ENCODE data around the gene DNMT3B. TPM values are rescaled to one million over a fixed set of nuclear protein-coding genes. Genes with fewer than 3 reads are reported as not detected.
"Not testable (repeated sequence)": the region's sequence is repeated elsewhere in the genome, so short reads cannot be mapped to it uniquely, and the experiment has no call there.

DNMT3B gene
- total RNA-seq, 1 donor from 2014 or later: 6.5 TPM

DNA sequence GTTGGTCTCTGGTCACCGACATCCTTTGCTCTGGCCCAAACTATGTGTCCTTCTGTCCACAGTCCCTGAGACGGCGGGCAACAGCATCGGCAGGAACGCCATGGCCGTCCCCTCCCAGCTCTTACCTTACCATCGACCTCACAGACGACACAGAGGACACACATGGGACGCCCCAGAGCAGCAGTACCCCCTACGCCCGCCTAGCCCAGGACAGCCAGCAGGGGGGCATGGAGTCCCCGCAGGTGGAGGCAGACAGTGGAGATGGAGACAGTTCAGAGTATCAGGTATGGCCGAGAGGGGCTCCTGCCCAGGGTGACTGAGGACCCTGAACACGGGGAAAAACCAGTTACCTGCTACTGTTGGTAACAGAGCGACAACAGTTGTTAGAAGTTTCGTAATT lies 25.0 kb downstream of the DNMT3B start:
- DNase-seq (ENCODE audit: low spot score in 2 of 2) (no peak), FAIRE-seq (no peak)

DNA sequence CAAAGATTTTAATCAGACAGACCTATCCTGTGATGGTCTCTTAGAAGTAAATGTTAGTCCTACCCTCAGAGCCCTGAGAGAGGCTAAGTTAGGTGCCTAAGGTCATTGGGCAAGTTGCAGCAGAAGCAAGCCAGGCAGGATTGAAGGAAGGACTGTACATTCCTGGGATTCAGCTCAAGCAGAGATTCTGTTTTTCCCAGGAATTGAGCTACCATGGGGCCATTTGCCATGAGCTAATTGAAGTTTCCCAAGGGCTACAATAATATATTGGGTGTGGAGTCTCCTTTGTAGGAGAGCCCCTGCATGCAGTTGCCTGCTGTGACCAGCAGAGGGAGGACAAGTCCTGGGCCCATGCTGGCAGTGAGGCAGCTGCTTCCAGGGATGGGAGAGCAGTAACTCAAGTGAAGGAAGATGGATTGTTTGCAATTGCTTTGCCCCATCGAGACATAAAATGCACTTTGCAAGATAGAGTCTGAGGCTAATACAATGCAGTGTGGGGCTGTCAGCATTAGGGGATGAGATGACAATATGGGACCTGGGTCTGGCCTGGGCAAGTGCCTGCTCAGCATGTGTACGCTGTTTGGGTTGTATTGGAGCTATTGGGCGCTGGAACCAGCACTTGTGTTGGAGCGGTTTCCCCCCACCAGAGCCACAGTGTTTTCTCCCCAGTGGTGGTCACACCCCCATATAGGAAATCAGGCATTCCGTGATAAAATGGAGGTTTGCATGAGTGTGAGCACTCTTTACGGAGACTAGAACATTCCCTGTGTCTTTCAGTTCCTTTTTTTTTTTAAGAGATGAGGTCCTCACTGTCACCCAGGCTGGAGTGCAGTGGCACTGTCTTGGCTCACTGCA lies 27.9 kb downstream of the DNMT3B start:
- DNase-seq (ENCODE audit: low spot score in 2 of 2): peak; percentile 74 to 91
- FAIRE-seq: no peak

DNA sequence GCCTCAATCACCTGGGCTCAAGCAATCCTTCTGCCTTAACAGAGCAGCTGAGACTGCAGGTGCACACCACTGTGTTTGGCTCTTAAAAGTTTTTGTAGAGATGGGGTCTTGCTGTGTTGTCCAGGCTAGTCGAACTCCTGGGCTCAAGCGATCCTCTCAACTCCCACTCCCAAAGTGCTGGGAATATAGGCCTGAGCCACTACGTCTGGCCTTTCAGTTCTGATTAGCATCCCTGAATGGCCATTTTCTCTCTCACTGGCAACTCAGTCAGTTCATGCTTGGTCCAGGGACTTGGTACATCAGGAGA lies 28.5 kb downstream of the DNMT3B start:
- no peak for FAIRE-seq
- DNase-seq (ENCODE audit: low spot score in 2 of 2): no peak

DNA sequence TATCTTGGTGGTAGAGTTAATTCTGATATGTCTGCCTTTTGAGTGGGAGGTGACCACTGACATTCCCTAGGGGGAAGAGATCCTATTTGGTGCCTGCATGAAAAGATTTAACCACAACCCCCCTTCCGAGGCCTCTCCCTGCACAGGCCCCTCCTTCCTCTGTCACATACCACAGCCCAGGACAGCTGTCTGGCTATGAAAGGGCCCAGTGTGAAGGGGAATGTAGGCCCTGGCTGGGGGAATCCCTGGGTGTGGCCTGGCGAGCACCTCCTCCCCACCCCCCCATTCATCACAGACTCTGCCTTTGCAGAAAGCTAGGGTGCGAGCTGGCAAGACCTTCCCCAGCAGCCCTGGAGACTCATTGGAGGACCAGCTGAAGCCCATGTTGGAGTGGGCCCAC lies 30.1 kb downstream of the DNMT3B start:
- no peak for FAIRE-seq
- no peak for DNase-seq (ENCODE audit: low spot score in 2 of 2)

GRCh38 chr20:32792731-32793458 lies 30.7 kb downstream of the DNMT3B start:
- no peak for DNase-seq (ENCODE audit: low spot score in 2 of 2)
- FAIRE-seq: no peak

DNA sequence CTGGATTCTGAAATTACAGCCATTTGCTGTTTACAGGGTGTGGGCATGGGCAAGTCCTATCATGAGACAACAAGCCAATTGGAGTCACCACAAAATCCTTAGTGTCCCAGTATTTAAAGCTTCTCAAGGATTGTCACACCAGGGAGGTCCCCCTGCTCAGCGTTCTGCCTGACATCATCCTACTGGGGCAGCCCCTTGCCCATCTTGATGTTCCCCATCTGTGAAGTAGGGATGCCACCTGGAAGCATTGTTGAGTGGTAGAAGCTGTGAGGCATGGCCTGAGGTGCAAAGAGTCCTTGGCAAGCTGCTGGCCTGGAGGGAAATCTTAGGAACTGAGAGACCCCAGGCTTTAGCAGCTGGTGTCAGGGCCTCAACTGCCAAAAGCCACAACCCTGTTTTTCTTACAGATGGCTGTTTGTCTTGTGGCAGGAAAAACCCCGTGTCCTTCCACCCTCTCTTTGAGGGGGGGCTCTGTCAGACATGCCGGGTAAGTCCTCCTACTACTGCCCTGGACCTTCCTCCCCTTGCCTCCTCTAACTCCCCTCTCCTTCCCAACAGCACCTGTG lies 34.3 kb downstream of the DNMT3B start:
- FAIRE-seq (no peak), DNase-seq (ENCODE audit: low spot score in 2 of 2) (no peak)

DNA sequence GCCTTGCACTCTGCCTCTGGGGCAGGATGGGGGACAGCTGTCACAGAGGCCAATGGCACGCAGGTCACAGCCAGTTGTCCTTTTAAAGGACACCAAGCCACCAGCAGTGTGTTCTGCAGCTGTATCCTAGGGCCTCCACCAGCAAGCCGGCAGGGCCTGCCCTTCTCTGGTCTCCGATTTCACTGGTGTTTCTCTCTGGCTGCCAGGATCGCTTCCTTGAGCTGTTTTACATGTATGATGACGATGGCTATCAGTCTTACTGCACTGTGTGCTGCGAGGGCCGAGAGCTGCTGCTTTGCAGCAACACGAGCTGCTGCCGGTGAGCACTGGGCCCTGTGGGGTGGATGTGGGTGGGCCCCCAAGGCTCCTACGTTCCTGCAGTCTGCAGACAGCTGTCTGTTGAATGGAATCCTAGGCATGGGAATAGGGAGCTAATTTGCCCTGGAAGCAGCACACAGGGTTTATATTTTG lies 34.8 kb downstream of the DNMT3B start:
- FAIRE-seq (no peak), DNase-seq (ENCODE audit: low spot score in 2 of 2) (no peak)

DNA sequence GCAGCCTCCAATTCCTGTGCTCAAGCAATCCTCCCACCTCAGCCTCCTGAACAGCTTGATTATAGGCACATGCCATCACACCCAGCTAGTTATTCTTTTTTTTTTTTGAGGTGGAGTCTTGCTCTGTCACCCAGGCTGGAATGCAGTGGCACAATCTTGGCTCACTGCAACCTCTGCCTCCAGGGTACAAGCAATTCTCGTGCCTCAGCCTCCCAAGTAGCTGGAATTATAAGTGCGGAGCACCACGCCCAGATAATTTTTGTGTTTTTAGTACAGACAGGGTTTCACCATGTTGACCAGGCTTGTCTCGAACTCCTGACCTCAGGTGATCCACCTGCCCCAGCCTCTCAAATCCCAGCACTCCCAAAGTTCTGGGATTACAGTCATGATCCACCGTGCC lies 35.4 kb downstream of the DNMT3B start:
- DNase-seq (ENCODE audit: low spot score in 2 of 2); FAIRE-seq: not testable (repeated sequence)

DNA sequence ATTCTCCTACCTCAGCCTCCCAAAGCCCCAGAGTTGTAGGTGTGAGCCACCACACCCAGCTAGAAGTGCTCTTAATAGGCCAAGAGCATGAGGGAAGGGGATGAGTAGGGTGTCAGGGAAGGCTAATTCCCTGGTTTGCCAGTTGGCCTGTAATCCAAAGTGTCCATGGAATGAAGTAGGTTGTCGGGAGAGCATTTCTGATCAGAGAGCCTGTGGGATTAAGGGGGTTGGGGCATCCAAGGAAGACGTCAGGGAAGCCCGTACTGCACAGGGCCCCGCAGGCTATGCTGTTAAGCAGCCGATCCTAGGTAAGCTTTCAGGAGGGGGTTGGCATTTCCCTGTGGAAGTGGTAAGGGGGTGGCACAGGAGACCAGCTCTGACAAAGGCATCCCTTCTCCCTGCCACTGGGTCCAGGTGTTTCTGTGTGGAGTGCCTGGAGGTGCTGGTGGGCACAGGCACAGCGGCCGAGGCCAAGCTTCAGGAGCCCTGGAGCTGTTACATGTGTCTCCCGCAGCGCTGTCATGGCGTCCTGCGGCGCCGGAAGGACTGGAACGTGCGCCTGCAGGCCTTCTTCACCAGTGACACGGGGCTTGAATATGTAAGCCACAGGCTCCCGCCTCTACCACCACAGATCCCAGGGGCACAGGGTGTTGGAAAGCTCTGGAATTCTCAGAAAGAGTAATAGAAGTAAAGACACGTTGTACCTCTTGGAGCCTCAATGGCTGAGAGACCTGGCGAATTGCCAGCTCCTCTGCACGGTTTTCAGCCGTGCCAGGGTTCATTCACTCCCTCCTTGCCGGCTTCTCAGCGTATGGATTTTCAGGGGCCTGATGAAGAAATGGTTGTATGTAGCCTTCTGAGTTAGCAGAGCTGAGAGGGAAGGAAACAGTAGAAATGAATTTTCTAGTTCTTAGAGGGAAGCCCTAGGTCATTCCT lies 36.1 kb downstream of the DNMT3B start:
- FAIRE-seq: no peak
- DNase-seq (ENCODE audit: low spot score in 2 of 2): no peak

- DNase-seq (ENCODE audit: low spot score in 2 of 2) (no peak), FAIRE-seq (no peak)
These were observed 40.9 kb downstream of the DNMT3B start for GRCh38 chr20:32803092-32803491.

DNA sequence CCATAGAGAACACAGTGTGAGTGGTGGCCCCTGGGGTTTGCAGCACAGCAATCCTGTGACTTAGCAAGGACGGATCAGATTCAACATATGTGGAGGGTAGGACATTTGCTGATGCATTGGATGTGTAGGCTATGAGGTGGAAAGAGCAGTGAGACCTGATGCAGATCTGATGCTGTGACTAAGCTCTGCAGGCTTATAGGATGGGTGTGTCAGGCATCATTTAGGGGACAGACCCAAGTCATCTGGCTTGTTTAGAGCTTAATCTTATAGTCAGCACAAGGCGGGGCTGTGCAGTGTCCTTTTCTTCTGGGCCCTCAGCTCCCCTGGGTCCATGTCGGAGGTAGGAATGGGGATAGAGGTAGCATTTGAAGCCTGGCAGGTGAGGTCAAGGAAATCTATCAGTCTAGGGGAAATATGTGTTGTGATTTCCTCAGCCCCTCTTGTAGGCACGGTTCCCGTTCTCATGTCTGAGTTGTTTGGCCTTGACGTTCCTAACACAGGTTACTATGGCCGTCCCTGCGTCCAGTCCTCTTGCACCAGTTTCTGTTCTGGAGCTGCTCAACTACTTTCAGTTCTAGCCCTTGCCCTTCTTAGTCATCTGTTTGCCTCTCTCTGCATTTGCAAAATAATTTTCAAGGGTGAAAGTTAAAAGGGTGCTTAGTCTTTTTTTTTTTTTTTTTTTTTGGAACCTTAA lies 42.0 kb downstream of the DNMT3B start:
- FAIRE-seq (no peak), DNase-seq (ENCODE audit: low spot score in 2 of 2) (no peak)

DNA sequence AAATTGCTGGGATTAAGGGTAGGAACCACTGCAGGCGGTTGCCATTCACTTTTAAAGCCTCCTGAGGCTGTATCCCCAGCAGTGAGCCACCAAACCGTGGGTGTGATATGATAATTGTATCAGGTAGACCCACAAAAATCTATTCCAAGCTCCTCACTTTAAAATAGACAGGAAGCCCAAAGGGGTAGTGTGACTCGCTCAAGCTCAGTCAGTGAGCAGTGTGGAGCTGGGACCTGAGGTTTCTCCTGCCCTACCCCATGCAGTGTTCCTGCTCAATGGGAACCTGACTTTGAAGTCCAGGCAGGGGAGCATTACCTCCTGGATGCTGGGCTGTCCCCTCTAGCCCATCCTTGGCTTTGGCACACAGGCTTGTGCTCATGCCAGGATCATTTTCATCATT lies 42.6 kb downstream of the DNMT3B start:
- FAIRE-seq (no peak), DNase-seq (ENCODE audit: low spot score in 2 of 2) (no peak)

GRCh38 chr20:32805721-32806120 lies 43.5 kb downstream of the DNMT3B start:
- FAIRE-seq (no peak), DNase-seq (ENCODE audit: low spot score in 2 of 2) (no peak)

DNA sequence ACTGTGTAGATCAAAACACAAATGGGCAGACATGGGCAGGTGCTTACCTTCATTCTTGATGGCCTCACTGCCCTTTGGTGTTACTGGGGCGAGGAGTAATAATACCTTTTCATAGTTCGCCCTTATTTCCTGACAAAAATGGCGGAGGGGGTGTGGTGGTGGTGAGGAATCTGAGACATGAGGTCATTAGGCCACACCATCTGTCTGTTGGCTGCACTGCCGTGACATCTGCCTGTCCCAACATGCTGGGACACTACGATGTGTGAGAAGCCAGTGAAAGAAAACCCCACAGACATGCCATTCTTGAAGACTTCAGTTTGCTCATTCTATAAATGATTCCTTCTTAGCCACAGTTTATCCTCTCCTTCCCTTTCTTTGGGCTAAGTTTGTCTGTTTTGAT lies 44.2 kb downstream of the DNMT3B start:
- DNase-seq (ENCODE audit: low spot score in 2 of 2): no peak
- FAIRE-seq: no peak

DNA sequence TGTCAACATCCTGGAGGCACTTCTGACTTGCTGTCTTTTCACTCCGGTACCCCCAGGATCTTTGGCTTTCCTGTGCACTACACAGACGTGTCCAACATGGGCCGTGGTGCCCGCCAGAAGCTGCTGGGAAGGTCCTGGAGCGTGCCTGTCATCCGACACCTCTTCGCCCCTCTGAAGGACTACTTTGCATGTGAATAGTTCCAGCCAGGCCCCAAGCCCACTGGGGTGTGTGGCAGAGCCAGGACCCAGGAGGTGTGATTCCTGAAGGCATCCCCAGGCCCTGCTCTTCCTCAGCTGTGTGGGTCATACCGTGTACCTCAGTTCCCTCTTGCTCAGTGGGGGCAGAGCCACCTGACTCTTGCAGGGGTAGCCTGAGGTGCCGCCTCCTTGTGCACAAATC lies 45.5 kb downstream of the DNMT3B start:
- no peak for DNase-seq (ENCODE audit: low spot score in 2 of 2)

GRCh38 chr20:32808438-32808837 lies 46.3 kb downstream of the DNMT3B start:
- FAIRE-seq (no peak), DNase-seq (ENCODE audit: low spot score in 2 of 2) (no peak)

More for the DNA sequence above, 45.5 kb downstream of the DNMT3B start:
- FAIRE-seq: no peak

DNA sequence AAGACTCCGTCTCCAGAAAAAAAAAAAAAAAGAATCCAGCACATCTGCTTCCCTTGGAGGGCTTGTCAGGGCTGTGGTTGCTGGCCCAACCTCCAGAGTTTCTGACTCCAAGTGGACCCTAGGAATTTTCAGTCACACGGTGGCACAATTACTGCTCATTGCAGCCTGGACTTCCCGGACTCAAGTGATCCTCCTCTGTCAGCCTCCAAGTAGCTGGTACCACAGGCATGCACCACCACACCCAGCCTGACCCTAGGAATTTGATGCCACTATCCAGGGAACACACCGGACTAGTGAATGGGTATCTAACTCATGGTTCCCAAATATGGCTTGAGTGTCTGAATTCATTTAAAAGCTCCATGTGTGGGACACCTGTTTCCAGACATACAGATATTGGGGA lies 47.7 kb downstream of the DNMT3B start:
- FAIRE-seq: no peak
- no peak for DNase-seq (ENCODE audit: low spot score in 2 of 2)

DNA sequence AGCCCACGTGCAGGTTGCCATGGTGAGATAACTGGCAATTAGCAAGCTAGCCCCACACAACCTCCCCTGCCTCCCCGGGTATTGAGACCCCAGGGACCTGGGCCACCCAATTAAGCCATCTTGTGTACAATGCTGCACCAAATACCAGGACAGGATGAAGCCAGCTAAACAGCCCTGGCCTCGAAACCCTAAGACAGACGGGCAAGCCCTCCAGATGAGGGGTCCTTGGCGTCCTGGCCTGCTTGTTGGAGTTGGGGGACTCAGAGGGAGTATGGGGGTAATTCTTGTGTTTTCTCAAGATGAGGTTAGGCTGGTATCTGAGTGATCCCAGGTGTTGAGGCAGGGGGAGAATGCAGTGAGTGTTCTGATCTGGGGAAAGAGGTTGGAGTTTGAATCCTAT lies 48.8 kb downstream of the DNMT3B start:
- no peak for DNase-seq (ENCODE audit: low spot score in 2 of 2)
- no peak for FAIRE-seq

DNA sequence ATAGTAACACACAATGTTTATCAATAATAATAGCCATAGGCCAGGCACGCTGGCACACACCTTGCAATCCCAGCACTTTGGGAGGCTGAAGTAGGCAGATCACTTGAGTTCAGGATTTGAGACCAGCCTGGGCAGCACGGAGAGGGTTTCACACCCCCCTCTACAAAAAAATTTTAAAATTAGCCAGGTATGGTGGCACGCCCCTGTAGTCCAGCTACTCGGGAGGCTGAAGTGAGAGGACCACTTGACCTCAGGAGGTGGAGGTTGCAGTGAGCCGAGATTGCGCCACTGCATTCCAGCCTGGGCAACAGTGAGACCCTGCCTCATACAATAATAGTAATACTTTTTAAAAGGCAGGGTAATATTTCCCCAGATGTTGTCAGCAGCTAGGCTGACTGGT lies 49.7 kb downstream of the DNMT3B start:
- FAIRE-seq: no peak

More for the DNA sequence above, 49.7 kb downstream of the DNMT3B start:
- DNase-seq (ENCODE audit: low spot score in 2 of 2): no peak
